H1 (cell line): Measurements from ENCODE around the gene CCL5. TPM values are rescaled to one million over a fixed set of nuclear protein-coding genes. Genes with fewer than 3 reads are reported as not detected.

Experiments
- EP300 ChIP-seq, 2 experiments: IDR thresholded peaks; 1 replicate in 1 of 2; 2 replicates in 1 of 2; pipeline ENCODE4 v1.6.1; 2011 to 2012; ENCODE audit warnings: low read depth in 2 of 2, low read length in 2 of 2, mild to moderate bottlenecking in 2 of 2, borderline replicate concordance in 1 of 2, inconsistent platforms in 1 of 2, moderate library complexity in 1 of 2
- EZH2 ChIP-seq: fragments of 200-600 bp; sonication (generic); IDR thresholded peaks from 2 replicates; pipeline ENCODE4 v1.7.1; 2012; ENCODE audit warnings: low read depth, mild to moderate bottlenecking, moderate library complexity, low read length, inconsistent platforms; ENCODE audit not compliant: severe bottlenecking
- ZNF274 ChIP-seq: IDR thresholded peaks from 2 replicates; pipeline ENCODE4 v1.7.0; 2012; ENCODE audit warnings: low read length, borderline replicate concordance; ENCODE audit errors: extremely low read depth
- polyA plus RNA-seq, 7 experiments: library from polyadenylated mRNA; depleted of rRNA in 3 of 7; stranded (reverse) in 5 of 7; unstranded in 2 of 7; fragments of >200 nt in 5 of 7; fragments of 200-250 nt in 2 of 7; gene quantifications; 1 replicate in 5 of 7; 2 replicates in 1 of 7; 4 replicates in 1 of 7; pipeline versions ENCODE4 v1.2.1 to v1.2.3, GENCODE V29; 2011 to 2013; ENCODE audit warnings: missing spikeins in 2 of 7, mixed read lengths in 2 of 7
- total RNA-seq: library from RNA; stranded (reverse); fragmentation: NEBNext Ultra II Directional; extraction: Animal tissue kit (Norgen Biotek cat#: 25700); gene quantifications from 2 replicates; pipeline ENCODE4 v1.2.1, GENCODE V29; 2021

CCL5 gene
- total and polyA plus RNA-seq, 2 of the 8 experiments (the other 6 are each of a cell fraction or from before 2014, with no cell fraction given) = not detected

DNA sequence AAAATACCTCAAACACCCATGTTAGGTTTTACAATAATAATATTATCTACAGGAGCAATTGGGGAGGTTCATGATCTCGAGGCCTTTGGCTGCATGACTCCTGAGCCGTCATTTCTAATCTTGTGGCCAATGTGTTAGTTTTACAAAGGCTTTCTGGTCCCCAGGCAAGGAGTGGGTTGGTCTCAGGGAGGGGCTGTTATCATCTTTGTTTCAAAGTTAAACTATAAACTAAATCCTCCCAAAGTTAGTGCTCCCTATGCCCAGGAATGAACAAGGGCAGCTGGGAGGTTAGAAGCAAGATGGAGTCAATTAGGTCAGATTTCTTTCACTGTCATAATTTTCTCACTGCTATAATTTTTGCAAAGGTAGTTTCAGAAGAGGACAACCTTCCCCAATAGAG is 9.1 kb upstream of the CCL5 start (continued):
- TF ChIP-seq EZH2 (no peak), ZNF274 (no peak), EP300 (IDR thresholded peaks at IDR 0.05; ENCODE audit: borderline replicate concordance in 1 of 2, low read depth in 2 of 2, low read length in 2 of 2) (no peak)
